ENCODE data around the gene RBCK1.
A peak's percentile ranks its signal among the peaks of the same experiment; 100 is the strongest.

Gene RBCK1

GRCh38 chr20:407953-408842 lies at the start of gene RBCK1:
Gene RBCK1, plus strand, starts transcription at chr20:408299. Its CDS starts 459 bp downstream, at chr20:408758.
- peak; percentile 93 for DNase-seq (ENCODE audit: low read depth)
- H3K4me3 ChIP-seq (ENCODE audit: low read depth, low read length), result peak within 1 kb of the TSS; percentile 93
- TF ChIP-seq CTCF (IDR thresholded peaks at IDR 0.05; ENCODE audit: insufficient read depth, low read depth, low read length, missing control alignments), result no peak

- DNase-seq (ENCODE audit: low read depth), result no peak
- H3K4me3 ChIP-seq (ENCODE audit: low read depth, low read length), result no peak overlapping the region
- no peak for TF ChIP-seq CTCF (IDR thresholded peaks at IDR 0.05; ENCODE audit: insufficient read depth, low read depth, low read length, missing control alignments)
Observed at GRCh38 chr20:358891-359555, 49.1 kb upstream of the RBCK1 start.

- DNase-seq (ENCODE audit: low read depth), result peak; percentile 61
- TF ChIP-seq CTCF (IDR thresholded peaks at IDR 0.05; ENCODE audit: insufficient read depth, low read depth, low read length, missing control alignments), result no peak
Observed at GRCh38 chr20:361561-361960, 46.5 kb upstream of the RBCK1 start.

GRCh38 chr20:362271-363254 lies 45.5 kb upstream of the RBCK1 start:
- peak; percentile 68 for DNase-seq (ENCODE audit: low read depth)
- peak; percentile 36 for TF ChIP-seq CTCF (IDR thresholded peaks at IDR 0.05; ENCODE audit: insufficient read depth, low read depth, low read length, missing control alignments)
- H3K4me3 ChIP-seq (ENCODE audit: low read depth, low read length), result no peak overlapping the region

More at GRCh38 chr20:361561-361960, 46.5 kb upstream of the RBCK1 start:
- no peak overlapping the region for H3K4me3 ChIP-seq (ENCODE audit: low read depth, low read length)

GRCh38 chr20:363319-364078 lies 44.6 kb upstream of the RBCK1 start:
- TF ChIP-seq CTCF (IDR thresholded peaks at IDR 0.05; ENCODE audit: insufficient read depth, low read depth, low read length, missing control alignments), result no peak

More at GRCh38 chr20:363319-364078, 44.6 kb upstream of the RBCK1 start:
- no peak overlapping the region for H3K4me3 ChIP-seq (ENCODE audit: low read depth, low read length)
- no peak for DNase-seq (ENCODE audit: low read depth)

All from GM12865 (cell line).